Measurements from ENCODE around the gene SLC5A3.

Gene SLC5A3
- long read RNA-seq, full-length matches to known transcripts: 26 of 26 reads
- long read RNA-seq, partial matches to known transcripts: 0 of 26 reads
- long read RNA-seq, other reads (novel, unspliced or antisense): 0 of 26 reads

DNA sequence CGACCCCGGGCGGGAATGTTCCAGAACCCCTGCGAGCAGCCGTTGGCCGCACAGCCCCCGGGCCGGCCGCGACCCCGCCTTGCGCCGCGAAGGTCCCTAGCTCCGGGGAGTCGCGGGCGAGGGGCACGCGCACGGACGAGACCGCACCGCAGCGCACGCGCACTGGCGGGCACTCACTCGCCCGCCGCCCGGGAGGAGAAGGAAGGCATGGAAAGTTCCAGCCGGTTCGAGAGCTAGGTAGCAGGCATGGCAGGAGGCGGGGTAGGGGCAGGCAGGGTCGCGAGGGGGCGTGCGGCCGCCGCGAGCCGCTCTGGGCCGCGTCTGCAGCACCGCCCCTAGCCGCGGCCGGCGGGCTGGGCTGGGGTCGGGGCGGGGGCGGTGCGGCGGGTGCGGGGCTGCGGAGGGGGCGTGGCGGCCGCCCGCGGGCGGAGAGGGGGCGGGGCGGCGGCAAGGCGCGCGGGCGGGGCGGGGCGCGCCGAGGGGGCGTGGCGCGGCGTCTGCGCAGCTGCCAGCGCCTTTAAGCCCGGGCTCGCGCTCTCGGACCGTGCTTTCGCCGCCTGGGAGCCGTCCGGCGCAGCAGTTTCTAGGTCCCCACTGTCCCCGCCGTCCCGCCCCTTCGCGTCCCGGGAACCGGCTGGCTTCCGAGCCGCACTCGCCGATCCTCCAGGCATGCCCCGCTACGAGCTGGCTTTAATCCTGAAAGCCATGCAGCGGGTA is at the start of gene SLC5A3, which contains the start of gene MRPS6:
SLC5A3 (plus strand) TSS at position 547 of the 717 bp plus-strand sequence. CDS start 21,621 bp downstream, outside the sequence.
MRPS6 (plus strand) TSS at position 547 of the 717 bp plus-strand sequence; CDS start at position 670, 123 bp downstream.
- DNase-seq (ENCODE audit: low read depth in 1 of 2, low spot score in 1 of 2): peak; percentile 71 to 77
- TF ChIP-seq, protein P1, sequence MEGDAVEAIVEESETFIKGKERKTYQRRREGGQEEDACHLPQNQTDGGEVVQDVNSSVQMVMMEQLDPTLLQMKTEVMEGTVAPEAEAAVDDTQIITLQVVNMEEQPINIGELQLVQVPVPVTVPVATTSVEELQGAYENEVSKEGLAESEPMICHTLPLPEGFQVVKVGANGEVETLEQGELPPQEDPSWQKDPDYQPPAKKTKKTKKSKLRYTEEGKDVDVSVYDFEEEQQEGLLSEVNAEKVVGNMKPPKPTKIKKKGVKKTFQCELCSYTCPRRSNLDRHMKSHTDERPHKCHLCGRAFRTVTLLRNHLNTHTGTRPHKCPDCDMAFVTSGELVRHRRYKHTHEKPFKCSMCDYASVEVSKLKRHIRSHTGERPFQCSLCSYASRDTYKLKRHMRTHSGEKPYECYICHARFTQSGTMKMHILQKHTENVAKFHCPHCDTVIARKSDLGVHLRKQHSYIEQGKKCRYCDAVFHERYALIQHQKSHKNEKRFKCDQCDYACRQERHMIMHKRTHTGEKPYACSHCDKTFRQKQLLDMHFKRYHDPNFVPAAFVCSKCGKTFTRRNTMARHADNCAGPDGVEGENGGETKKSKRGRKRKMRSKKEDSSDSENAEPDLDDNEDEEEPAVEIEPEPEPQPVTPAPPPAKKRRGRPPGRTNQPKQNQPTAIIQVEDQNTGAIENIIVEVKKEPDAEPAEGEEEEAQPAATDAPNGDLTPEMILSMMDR (IDR thresholded peaks at IDR 0.05; ENCODE audit: insufficient read depth, low read length): no peak
- TF ChIP-seq, protein P2, sequence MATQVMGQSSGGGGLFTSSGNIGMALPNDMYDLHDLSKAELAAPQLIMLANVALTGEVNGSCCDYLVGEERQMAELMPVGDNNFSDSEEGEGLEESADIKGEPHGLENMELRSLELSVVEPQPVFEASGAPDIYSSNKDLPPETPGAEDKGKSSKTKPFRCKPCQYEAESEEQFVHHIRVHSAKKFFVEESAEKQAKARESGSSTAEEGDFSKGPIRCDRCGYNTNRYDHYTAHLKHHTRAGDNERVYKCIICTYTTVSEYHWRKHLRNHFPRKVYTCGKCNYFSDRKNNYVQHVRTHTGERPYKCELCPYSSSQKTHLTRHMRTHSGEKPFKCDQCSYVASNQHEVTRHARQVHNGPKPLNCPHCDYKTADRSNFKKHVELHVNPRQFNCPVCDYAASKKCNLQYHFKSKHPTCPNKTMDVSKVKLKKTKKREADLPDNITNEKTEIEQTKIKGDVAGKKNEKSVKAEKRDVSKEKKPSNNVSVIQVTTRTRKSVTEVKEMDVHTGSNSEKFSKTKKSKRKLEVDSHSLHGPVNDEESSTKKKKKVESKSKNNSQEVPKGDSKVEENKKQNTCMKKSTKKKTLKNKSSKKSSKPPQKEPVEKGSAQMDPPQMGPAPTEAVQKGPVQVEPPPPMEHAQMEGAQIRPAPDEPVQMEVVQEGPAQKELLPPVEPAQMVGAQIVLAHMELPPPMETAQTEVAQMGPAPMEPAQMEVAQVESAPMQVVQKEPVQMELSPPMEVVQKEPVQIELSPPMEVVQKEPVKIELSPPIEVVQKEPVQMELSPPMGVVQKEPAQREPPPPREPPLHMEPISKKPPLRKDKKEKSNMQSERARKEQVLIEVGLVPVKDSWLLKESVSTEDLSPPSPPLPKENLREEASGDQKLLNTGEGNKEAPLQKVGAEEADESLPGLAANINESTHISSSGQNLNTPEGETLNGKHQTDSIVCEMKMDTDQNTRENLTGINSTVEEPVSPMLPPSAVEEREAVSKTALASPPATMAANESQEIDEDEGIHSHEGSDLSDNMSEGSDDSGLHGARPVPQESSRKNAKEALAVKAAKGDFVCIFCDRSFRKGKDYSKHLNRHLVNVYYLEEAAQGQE (IDR thresholded peaks at IDR 0.05; ENCODE audit: insufficient replicate concordance, low read depth): no peak
- no peak for TF ChIP-seq GABPA (IDR thresholded peaks at IDR 0.05; ENCODE audit: low read depth)
- peak; percentile 83 for TF ChIP-seq POLR2AphosphoS5 (IDR thresholded peaks at IDR 0.05; ENCODE audit: low read depth)
- TF ChIP-seq SPI1 (IDR thresholded peaks at IDR 0.05; ENCODE audit: borderline replicate concordance, low read depth): no peak
- Histone ChIP-seq H3K27me3 (ENCODE audit: insufficient read depth, poor library complexity, severe bottlenecking) (no peaks in the 10 kb centered on the region), H3K4me3 (replicated peaks; ENCODE audit: insufficient read depth, low read length) (peak within 1 kb of the TSS; percentile 67), H3K27ac (replicated peaks) (peak within 1 kb of the TSS; percentile 83)

GRCh38 chr21:34023691-34024373 is 49.5 kb upstream of the SLC5A3 start:
- no peak for DNase-seq (ENCODE audit: low read depth in 1 of 2, low spot score in 1 of 2)

GRCh38 chr21:34024374-34024693 is 49.0 kb upstream of the SLC5A3 start:
- Histone ChIP-seq H3K27ac (replicated peaks) (no peak overlapping the region), H3K4me3 (replicated peaks; ENCODE audit: insufficient read depth, low read length) (no peak overlapping the region), H3K27me3 (ENCODE audit: insufficient read depth, poor library complexity, severe bottlenecking) (no peaks in the 10 kb centered on the region)
- DNase-seq (ENCODE audit: low read depth in 1 of 2, low spot score in 1 of 2): no peak
- TF ChIP-seq SPI1 (IDR thresholded peaks at IDR 0.05; ENCODE audit: borderline replicate concordance, low read depth) (no peak), POLR2AphosphoS5 (IDR thresholded peaks at IDR 0.05; ENCODE audit: low read depth) (no peak), GABPA (IDR thresholded peaks at IDR 0.05; ENCODE audit: low read depth) (no peak)
- TF ChIP-seq, protein P2 (IDR thresholded peaks at IDR 0.05; ENCODE audit: insufficient replicate concordance, low read depth): no peak
- TF ChIP-seq, protein P1 (IDR thresholded peaks at IDR 0.05; ENCODE audit: insufficient read depth, low read length): no peak

More at GRCh38 chr21:34023691-34024373, 49.5 kb upstream of the SLC5A3 start:
- TF ChIP-seq, protein P2 (IDR thresholded peaks at IDR 0.05; ENCODE audit: insufficient replicate concordance, low read depth): no peak
- TF ChIP-seq SPI1 (IDR thresholded peaks at IDR 0.05; ENCODE audit: borderline replicate concordance, low read depth) (no peak), GABPA (IDR thresholded peaks at IDR 0.05; ENCODE audit: low read depth) (no peak), POLR2AphosphoS5 (IDR thresholded peaks at IDR 0.05; ENCODE audit: low read depth) (no peak)
- TF ChIP-seq, protein P1 (IDR thresholded peaks at IDR 0.05; ENCODE audit: insufficient read depth, low read length): no peak
- Histone ChIP-seq H3K4me3 (replicated peaks; ENCODE audit: insufficient read depth, low read length) (no peak overlapping the region), H3K27ac (replicated peaks) (no peak overlapping the region), H3K27me3 (ENCODE audit: insufficient read depth, poor library complexity, severe bottlenecking) (no peaks in the 10 kb centered on the region)
